ENCODE data around the gene ARID5B.
"Not testable (repeated sequence)": the region's sequence is repeated elsewhere in the genome, so short reads cannot be mapped to it uniquely, and the experiment has no call there.

ARID5B gene

GRCh38 chr10:61975391-61975932 is 74.0 kb downstream of the ARID5B start:
- H3K9me3 ChIP-seq (ENCODE audit: severe bottlenecking) = peaks cover 3% of the 10 kb centered on the region
- H3K4me3 ChIP-seq (ENCODE audit: low read depth, low read length) = no peak overlapping the region
- TF ChIP-seq CTCF (IDR thresholded peaks at IDR 0.05; ENCODE audit: low read depth, low read length) = no peak
- H3K36me3 ChIP-seq = no peaks in the 10 kb centered on the region
- no peaks in the 10 kb centered on the region for H3K27me3 ChIP-seq (ENCODE audit: insufficient read depth, low read depth, severe bottlenecking)
- DNase-seq = no peak
- no peak overlapping the region for H3K27ac ChIP-seq

GRCh38 chr10:61976951-61977721 is 75.6 kb downstream of the ARID5B start:
- not testable (repeated sequence) for DNase-seq; H3K4me3 ChIP-seq (ENCODE audit: low read depth, low read length); H3K36me3 ChIP-seq; H3K27me3 ChIP-seq (ENCODE audit: insufficient read depth, low read depth, severe bottlenecking); H3K27ac ChIP-seq; H3K9me3 ChIP-seq (ENCODE audit: severe bottlenecking)

- Histone ChIP-seq H3K36me3 (no peaks in the 10 kb centered on the region), H3K27me3 (ENCODE audit: insufficient read depth, low read depth, severe bottlenecking) (no peaks in the 10 kb centered on the region)
- peak; percentile 47 for TF ChIP-seq CTCF (IDR thresholded peaks at IDR 0.05; ENCODE audit: low read depth, low read length)
These were observed 77.5 kb downstream of the ARID5B start for GRCh38 chr10:61978965-61979364.

GRCh38 chr10:61981460-61981859 is 80.0 kb downstream of the ARID5B start:
- no peak for DNase-seq
- Histone ChIP-seq H3K36me3 (no peaks in the 10 kb centered on the region), H3K27me3 (ENCODE audit: insufficient read depth, low read depth, severe bottlenecking) (no peaks in the 10 kb centered on the region), H3K27ac (no peak overlapping the region), H3K9me3 (ENCODE audit: severe bottlenecking) (peaks cover 3% of the 10 kb centered on the region), H3K4me3 (ENCODE audit: low read depth, low read length) (no peak overlapping the region)
- no peak for TF ChIP-seq CTCF (IDR thresholded peaks at IDR 0.05; ENCODE audit: low read depth, low read length)

More at GRCh38 chr10:61978965-61979364, 77.5 kb downstream of the ARID5B start:
- H3K27ac ChIP-seq = no peak overlapping the region
- no peak overlapping the region for H3K4me3 ChIP-seq (ENCODE audit: low read depth, low read length)
- DNase-seq = peak; percentile 13
- peaks cover 3% of the 10 kb centered on the region for H3K9me3 ChIP-seq (ENCODE audit: severe bottlenecking)

- Histone ChIP-seq H3K9me3 (ENCODE audit: severe bottlenecking) (no peaks in the 10 kb centered on the region), H3K27me3 (ENCODE audit: insufficient read depth, low read depth, severe bottlenecking) (no peaks in the 10 kb centered on the region), H3K4me3 (ENCODE audit: low read depth, low read length) (no peak overlapping the region), H3K27ac (no peak overlapping the region), H3K36me3 (no peaks in the 10 kb centered on the region)
- no peak for DNase-seq
- TF ChIP-seq CTCF (IDR thresholded peaks at IDR 0.05; ENCODE audit: low read depth, low read length) = no peak
These were observed 81.8 kb downstream of the ARID5B start for GRCh38 chr10:61983255-61983654.

- no peak for DNase-seq
- Histone ChIP-seq H3K27ac (no peak overlapping the region), H3K4me3 (ENCODE audit: low read depth, low read length) (no peak overlapping the region), H3K9me3 (ENCODE audit: severe bottlenecking) (no peaks in the 10 kb centered on the region), H3K27me3 (ENCODE audit: insufficient read depth, low read depth, severe bottlenecking) (no peaks in the 10 kb centered on the region), H3K36me3 (no peaks in the 10 kb centered on the region)
- TF ChIP-seq CTCF (IDR thresholded peaks at IDR 0.05; ENCODE audit: low read depth, low read length) = no peak
These were observed 83.4 kb downstream of the ARID5B start for GRCh38 chr10:61984803-61985418.

Data from WERI-Rb-1 (cell line).